HuH-7.5 (cell line): ENCODE measurements around the gene CLIC5.
A peak's percentile ranks its signal among the peaks of the same experiment; 100 is the strongest.

ENCODE experiments used
- DNase-seq: peaks from one replicate; pipeline ENCODE4 v3.0.0; 2011; ENCODE audit warnings: low spot score

The CLIC5 gene

DNA sequence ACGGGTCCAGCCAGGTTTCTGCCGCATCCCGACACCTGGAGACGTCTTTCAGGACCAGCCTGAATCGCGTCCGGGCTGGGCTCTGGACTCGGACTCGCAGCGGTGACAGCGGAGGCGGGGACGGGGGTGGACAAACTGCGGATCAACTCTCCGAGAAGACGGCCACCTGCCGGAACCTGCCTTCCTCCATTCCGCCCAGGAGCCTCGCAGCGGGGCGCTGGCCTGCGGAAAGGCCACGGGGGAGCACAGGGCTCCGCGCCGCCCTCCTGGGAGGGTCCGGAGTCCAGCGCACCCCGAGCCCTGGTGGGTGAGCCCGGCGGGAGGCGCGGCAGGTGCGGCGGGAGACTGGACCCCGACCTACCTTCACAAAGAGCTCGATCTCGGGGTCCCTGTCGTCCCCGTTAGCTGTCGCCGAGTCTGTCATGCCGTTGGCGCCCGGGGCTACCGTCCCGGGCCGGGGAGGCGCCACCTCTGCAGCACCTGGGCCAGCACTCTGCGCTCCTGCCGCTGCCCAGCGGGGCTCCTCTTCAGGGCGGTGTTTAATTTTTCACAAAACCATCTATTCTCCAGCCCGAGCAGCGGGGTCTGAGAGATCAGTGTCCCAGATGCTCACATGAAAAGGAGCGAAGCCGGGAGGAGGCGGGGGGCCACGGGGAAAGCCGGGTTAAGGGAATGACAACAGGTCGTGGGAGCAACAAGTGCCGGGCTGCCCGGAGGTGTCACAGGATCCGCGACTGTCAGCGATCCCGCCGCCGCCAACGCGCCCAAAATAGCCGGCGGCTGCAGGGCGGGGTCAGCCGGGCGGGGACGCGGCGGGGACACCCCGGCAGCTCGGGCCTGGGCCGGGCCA, at the start of gene CLIC5:
CLIC5 (minus strand) TSS at position 742 of the 850 bp plus-strand sequence; CDS start at position 424, 318 bp downstream.
- peak; percentile 29 for DNase-seq

DNA sequence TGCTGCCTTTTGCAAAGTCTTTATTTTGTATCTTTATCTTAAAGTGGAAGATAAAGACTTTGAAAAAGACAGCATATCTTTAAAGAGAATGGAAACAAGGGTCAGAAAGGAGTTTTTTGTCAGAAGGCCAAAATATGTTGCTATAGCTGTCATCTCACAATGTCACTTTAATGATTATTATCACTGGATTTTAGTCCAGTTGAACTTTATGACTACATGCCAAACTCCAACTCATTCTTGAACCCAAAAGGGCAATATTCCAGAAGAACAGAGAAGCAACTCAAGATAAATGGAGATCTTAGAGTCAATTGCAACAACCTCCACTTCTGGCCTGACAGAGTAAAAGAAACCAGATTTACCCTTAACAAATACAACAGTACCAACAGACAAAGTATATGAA, 47.3 kb upstream of the CLIC5 start:
- DNase-seq: no peak

DNA sequence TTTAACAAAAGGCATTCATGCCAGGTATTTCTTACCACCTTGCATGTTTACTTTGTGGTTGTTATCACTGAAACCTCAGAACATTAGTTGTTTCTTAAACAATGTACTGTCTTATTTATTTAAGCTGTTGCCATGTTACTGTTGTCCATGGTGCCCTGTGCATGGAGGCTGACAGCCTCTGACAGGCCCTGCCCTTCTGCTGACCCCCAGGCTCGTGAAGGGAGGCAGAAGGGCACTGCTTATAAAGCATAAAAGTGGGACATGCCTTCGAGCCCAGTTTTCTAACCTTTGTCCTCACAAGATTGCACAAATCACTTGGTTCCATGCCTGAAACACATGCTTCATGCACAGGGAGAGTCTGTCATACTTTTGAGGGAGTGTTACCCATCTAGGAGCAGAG, 46.7 kb upstream of the CLIC5 start:
- DNase-seq: peak; percentile 11

DNA sequence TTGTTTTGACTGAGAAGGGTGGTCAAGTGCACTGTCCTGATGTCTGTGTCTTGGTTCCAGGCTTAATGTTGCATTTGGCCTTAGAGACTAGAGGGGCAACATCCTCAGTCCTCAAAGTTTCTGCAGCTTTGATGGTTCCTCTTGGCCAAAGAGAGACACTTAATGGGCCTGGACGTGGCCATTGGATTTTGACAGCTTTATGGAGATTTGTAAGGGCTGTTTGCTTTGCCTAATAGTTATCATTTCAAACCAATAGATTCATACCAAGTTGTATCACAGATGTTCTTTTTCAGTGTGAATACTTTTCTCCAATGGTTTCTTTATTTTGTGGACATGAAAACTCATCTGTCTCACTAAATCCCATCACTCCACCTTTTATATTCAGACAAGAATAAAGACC, 45.8 kb upstream of the CLIC5 start:
- DNase-seq: no peak

DNA sequence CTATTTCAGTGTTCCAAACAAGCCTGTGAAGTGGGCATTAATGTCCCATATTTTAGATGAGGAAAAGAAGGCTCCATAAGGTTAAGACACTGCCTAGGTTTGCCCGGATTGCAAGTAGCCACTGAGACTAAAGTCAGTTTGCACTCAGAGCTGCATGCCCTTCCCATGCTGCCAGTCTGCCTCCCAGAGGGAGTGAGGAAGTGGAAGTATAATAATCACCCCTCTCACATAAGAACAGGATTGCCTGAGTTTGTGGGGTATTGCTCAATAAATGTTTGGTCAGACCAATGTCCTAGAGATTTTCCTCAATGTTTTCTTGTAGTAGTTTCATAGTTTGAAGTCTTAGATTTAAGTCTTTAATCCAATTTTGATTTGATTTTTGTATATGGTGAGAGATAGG, 43.9 kb upstream of the CLIC5 start:
- DNase-seq: no peak

- no peak for DNase-seq
Measured at GRCh38 chr6:46058951-46059350, 43.3 kb upstream of the CLIC5 start.

- DNase-seq: no peak
Measured at GRCh38 chr6:46057792-46058191, 42.1 kb upstream of the CLIC5 start.

- no peak for DNase-seq
Measured at GRCh38 chr6:46056906-46057529, 41.4 kb upstream of the CLIC5 start.

DNA sequence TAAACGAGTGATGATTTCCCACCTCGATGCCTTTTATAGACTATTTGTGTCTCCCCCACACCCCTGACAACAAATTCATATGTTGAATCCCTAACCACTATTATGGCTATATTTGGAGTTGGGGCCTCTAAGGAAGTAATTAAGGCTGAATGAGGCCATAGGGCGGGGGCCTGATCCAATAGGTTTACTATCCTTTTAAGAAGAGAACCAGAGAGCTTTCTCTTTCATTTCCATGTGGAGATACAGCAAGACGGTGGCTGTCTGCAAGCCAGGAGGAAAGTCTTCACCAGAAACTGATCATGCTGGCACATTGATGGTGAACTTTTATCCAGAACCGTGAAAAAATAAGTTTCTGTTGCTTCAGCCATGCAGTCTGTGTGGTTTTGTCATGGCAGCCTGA, 38.9 kb upstream of the CLIC5 start:
- no peak for DNase-seq

DNA sequence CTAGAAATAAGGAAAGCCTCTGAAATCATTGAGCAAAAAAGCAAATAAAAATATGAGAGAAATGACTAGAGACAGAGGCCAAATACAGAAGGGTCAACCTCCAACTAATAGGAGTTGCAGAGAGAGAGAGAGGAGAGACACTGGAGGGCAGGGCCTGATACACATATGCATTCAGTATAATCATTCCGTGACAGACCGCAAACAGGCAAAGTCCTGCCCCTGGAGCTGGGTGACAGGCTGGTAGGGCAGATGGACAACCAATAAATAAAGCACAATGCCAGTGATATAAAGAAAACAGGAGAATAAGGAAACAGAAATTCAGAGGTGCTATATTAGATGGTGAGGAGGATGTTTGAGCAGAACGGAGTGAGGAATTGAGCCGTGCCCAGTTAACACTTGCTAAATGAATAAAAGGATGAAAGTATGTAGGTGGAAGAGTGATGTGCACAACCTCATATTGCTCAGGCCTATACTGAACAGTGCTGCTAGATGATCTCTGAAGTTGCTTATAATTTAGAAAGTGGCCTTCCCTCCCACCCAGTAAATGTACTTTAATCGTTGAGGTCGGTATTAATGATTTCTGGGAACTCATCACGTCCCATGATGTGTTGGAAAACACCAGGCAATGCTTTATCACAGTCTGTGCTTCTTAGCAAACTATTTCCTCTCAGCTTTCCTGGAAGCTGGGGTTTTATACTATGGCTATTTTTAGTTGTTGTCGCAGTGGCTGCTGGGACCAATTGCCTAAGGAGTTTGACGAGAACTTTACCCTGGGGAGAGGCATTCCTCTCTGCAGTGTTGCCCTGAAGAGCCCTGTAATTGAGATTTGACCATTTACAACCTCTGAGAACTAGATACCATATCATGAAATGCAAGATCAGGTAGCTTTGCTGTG, 37.6 kb upstream of the CLIC5 start:
- peak; percentile 6 for DNase-seq

GRCh38 chr6:46052479-46052878, 36.8 kb upstream of the CLIC5 start:
- DNase-seq: no peak

DNA sequence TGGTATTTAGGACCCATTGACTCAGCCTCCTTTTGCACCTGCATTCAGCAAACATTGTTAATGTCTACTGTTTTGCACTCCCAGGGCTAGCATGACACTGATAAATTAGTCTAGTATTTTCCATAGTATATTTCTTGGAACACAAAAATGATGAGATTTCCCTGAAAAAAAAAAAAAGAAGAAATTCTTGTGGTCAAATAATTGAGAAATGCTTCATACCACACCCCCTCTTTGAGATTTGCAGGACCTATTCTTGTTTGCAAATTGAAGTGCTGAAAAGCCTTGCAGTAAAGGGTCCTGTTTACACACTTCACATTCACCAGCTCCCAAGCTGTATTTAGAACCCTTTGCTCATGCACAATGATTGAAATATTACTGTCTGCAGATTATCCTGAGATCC, 36.3 kb upstream of the CLIC5 start:
- no peak for DNase-seq

DNA sequence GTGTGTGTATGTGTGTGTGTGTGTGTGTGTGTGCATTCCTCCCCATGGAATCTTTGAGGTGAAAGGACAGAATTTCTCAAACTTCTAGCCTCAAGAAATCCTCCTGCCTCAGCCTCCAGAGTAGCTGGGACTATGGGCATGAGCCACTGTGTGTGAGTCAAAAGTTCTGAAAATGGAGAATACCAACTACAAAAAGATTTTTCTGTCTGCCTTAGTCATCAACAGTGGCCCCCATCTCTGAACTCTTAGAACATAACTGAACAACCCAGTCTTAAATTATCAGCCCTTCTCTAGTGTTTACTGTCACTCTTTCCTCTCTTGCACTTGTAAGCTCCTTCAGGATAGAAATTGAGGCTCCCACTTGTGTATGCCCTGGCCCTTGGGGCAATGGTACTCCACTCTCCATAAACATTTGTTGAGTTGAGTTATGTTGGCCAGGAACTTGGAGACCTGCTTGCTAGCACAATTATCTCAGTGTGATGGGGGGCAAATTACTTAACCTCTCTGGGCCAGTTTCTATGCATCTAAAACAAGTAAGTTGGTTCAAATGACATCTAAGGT, 35.3 kb upstream of the CLIC5 start:
- no peak for DNase-seq

DNA sequence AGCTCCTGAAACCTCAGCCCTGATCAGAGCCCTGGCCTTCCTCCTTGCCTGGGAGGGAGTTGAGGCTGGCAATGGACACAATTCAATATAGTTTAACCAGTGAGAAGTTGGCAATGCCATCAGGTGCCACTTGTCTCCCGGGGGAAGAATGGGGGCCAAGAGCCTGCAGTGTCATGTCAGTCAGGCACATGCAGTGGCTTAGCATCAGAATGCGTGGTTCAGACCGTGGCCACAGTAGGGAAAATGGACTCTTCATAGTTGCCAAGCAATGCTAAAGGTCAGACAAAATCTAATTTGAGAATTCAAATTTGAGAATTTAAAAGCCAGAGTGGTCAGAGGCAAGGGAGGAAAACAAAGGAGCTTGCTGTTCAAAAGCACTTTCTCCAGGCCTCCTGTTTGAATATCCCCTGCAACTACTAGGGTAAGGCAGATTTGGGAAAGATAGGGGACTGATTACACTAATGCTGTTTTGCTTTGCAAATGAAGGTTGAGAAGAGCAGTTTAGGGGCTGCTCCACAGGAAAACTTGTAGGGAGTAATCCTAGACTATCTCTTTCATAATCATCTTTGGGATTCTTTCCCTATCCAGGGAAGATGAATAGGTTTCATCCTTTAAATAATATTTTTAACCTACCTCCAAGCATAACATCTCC, 33.1 kb upstream of the CLIC5 start:
- no peak for DNase-seq

DNA sequence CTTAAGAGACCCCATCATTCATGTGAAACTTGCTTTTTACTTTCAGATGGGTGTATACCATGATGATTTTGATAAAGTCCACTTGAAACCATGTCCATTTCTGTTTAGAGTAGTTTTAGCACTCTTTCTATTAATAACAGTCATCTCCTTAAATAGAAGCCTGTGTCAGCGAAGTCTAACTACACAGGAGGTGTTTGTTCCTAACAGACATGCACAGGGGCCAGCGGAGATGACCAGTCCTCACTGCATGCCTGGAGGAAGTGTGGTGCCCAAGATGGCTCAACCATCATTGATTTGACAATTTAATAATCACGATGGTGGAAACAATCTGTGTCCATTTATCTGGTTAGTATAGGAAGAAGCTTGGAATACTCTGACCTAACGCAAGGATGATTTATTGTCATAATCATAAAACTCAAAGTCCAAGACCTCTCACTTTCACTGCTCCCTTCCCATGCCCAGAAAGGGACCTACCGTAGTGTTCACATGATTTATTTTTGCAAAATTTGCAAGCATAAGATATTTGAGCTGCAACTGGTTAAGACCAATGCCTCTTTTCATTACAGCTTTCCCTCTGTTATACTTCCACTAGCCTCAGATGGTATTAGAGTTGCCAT, 31.0 kb upstream of the CLIC5 start:
- no peak for DNase-seq

GRCh38 chr6:46044881-46045617, 29.4 kb upstream of the CLIC5 start:
- no peak for DNase-seq

DNA sequence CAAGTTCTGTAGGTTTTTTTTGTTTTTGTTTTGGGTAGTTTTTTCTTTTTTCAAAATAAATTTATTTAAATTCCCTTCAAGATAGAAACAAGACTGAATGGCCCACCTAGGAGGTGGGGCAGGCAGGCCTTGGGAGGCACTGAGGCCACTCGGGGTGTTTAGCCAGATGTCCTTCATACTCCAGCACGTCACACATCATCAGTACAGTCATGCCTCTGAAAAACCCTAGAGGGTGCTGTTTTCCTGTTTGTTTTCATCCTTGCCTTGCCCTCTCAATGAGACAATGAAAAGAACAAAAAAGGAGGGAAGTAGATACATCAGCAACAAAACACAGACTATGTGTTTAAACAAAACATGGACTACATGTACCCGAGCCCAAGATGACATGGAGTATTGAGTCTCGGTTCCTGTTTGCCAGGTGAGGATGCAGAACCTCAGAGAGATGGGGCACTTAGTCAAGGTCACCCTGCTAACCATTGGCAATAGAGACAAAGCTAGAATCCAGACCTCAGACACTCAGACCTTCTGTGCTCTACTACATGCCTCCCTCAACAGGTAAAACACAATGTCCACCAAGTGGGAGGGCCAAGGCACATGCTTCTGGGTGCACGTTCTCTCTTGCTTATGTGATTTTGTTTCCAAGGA, 26.8 kb upstream of the CLIC5 start:
- no peak for DNase-seq

GRCh38 chr6:46040288-46040687, 24.6 kb upstream of the CLIC5 start:
- DNase-seq: no peak

DNA sequence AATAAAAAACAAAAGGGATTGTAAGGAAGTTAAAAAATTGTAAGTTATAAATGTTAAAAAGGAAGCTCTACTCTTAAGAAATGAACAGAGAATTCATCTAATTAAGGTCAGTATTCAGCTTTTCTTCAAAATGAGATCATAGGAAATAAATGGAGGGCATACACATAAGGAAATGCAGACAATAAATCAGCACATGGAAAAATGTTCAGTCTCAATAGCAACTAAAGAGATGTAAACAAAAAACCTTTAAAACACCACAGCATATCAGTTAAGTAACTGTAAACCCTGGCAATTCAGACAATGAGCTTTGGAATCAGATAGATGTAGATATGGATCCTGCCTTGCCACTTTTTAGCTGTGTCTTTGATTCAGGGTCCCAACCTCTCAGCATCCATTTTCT, 24.0 kb upstream of the CLIC5 start:
- no peak for DNase-seq

- DNase-seq: no peak
Measured at GRCh38 chr6:46036911-46037310, 21.3 kb upstream of the CLIC5 start.
